Activated CD8-positive, alpha-beta memory T cell treated with anti-CD3 and anti-CD28 coated beads, Interleukin-2, amount 50 U/mL, for 1 hour (primary cell): Measurements from ENCODE around the gene TIGD2.

ENCODE experiments used
- DNase-seq: peaks from one replicate; pipeline ENCODE4 v3.0.0-alpha.2; 2020; ENCODE audit errors: extremely low read depth

The TIGD2 gene

DNA sequence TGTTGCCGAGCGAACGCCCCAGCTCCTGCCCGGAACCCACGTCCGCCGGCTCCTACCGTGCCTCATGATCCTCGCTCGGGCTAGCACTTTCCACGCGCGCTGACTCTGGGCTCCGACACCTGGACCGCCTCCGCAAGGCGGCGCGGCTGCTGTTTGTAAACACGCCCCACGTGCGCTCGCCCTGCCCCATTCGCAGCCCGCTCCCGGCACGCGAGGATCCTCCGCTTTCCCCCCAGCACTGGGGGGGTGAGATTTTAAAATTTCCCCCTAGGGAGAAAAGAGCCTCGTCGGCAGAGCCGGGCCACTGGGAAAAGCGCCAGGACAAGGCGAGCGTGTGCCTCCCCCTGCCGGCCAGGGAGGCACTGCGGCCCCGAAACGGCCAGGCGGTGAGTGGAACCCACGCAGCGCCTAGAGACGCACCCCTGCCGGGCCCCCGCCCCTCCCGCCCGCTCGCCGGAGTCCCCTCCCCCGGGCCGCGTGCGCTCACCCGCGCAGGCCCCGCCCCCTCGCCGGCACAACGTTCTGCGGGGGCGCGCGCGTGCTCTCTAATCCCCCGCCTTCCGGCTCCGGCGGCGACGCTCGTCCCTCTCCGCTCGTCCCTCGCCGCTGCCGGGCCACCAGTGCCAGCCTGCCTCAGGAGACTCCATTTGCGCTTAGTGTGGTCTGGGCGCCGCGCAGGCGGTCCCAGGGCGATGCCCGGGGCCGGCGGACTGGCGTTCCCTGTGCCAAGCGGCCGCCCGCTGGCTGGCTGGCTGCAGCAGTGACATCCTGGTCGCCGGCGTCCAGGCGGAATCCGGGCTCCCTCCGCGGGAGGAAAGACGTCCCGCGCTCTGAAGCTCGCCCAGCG is at the start of gene TIGD2:
TIGD2 (plus strand) TSS at position 548 of the 847 bp plus-strand sequence. CDS start 1,442 bp downstream, outside the sequence.
- DNase-seq, result peak; percentile 59

DNA sequence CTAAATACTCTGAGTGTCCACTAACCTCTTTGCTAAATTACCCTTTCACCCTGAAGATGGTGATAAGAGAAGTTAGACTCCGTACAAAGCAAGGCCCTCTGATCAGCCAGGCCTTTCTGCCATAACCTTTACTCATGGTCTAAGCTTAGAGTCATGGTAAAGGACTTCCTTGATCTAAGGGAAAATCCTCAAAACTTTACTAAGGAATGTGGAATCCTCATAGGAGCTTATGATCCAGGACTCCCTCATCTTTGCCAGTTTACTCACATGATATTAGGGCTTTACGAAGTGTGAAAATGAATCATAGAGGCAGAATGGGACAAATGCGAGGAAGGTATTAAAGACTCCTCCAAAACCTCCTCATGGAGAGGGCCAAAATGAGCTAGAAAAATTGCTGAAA is 46.5 kb upstream of the TIGD2 start:
- no peak for DNase-seq

DNA sequence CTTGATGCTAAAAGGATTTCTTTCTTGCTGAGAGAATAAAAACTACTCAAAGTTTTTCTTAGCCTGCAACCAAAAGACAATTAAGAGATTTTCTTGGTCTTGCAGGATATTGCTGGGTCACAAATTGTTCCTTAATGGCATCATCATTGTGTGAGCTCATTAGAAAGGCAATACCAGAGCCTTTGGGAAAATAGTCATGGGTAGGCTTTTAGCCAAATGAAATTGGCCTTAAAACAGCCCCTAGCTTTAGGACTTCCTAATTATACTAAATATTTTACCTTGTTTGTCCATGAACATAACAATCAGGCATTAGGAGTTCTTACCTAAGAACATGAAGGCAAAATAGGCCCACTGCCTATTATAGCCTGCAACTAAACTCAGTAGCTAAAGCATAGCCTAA is 43.9 kb upstream of the TIGD2 start:
- no peak for DNase-seq

DNA sequence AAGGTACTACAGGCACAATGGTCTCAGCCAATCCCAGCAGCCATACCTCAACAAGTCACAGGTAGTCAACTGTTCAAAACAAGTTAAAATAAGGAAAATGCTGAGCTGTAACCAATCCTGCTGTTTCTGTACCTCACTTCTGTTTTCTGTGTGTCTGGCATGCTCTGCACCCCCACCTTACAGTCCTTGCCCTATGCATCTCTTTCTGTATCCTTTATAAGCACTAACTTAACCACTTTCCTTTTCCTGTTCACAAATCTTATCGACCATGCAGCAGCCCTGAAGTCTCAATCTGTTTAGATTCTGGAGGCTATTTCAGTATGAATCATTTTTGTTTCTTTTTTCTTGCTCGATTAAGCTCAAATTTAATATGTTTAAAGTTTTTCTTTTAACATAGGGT is 41.9 kb upstream of the TIGD2 start:
- no peak for DNase-seq

DNA sequence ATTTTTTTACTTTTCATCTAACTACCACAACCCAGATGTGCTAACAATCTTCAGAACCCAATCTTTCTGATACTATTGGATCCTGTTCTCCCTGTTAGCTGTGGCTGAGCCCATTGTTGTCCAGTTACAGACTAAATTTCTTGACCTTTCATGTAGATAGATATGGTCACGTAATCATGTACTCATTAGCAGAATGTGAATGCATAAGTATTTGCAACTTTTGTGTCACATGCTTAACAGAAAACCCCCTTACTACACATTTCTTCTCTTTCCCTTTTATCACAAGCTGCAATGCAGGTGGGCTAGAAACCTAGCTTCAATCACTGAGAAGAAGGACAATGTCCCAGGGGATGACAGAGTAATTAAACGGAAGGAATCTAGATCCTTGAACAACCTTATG is 41.3 kb upstream of the TIGD2 start:
- DNase-seq, result no peak

DNA sequence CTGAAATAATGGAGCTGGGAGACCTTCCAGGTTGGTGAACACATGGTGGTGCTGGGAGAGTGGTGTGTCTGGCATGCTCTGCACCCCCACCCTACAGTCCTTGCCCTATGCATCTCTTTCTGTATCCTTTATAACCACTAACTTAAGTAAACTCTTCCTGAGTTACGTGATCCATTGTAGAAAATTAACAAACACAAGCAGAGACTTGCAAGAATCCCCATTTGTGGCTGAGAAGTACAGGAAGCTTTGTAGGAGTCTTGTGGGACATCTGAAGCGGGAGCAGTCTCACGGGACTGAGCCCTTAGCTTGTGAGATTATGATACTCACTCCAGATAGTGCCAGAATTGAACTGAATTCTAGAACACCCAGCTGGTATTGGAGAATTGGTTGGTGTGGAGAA is 40.0 kb upstream of the TIGD2 start:
- no peak for DNase-seq

DNA sequence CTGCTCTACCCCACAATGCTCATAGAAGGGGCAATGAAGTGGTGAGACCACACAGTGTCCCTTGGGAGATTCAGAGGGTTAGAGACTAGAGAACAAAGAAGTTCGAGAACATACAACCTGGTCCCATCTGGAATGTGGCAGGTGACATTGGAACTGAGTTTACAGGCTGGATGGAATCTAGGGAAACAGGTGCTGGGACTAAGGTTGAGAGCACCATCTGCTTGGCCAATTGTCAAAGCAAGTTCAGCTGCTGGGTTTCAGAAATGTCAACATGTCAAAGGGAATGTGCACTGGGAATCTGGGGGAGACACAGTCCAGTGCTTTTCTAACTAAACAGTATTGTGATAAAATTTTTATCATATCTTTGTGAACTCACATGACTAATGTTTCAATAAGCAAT is 38.4 kb upstream of the TIGD2 start:
- no peak for DNase-seq

DNA sequence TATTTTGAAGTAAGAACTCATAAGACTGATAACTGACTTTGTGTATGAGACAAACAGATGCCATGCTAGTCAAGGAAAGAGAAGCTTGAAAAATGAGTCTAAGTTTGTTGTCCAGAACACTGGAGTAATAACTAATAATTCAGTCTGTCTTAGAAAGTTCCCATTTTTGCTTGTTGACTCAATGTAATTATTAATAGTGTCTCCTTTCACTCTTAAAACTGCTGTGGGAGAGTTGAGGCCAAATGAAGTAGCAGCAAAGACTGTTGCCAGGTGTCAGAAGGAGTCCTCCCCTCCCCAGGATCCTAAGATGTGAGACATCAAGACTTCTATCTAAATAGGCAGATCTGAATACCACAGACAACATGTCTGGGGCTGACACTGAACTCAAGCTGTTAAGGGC is 33.6 kb upstream of the TIGD2 start:
- no peak for DNase-seq

DNA sequence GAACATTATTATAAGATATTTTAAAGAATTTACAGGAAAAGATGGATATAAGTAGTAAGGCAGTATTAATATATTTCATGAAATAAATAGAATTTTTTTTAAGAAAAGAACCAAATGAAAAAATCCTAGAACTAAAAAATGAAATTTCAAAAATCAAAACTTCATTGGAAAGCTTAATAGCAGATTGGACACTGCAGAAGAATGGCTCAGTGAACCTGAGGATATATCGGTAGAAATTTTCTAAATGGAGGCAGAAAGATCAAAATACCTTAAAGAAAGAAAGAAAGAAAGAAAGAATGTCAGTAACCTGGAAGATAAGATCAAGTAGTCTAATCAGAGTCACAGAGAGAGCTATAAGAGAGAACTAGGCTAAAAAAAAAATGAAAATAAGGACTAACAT is 33.0 kb upstream of the TIGD2 start:
- DNase-seq, result no peak

DNA sequence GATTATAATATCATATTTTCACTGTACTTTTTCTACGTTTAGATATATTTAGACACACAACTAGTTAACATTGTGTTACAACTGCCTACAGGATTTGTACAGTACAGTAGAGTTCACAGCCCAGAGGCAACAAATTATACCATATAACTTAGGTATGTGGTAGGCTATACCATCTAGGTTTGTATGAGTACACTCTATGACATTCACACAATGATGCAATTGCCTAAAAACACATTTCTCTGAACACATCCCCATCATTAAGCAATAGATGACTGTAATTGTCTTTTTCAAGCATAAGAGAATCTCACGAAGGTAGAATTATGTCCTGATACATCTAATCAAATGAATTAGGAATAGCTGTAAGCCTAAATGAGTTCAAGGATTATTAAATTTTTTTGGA is 12.3 kb upstream of the TIGD2 start:
- DNase-seq, result no peak

DNA sequence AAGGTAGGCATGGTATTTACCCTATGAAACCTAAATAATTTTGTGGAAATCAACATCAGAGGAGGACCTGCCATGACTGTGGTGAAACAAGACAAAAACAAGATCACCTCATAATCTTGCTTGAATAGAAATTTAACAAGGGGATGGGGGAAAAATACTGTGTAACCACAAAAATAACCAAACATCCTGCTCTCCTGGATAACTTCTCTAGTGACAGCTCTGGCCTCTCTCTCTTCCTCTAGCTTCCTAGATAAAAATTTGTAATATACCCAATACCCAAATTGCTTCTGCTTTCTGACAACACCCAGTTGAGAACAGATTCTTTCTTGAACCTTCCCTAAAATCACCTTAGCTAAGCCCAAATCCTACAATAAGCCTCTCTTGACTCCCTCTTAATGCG is 11.9 kb upstream of the TIGD2 start:
- no peak for DNase-seq

DNA sequence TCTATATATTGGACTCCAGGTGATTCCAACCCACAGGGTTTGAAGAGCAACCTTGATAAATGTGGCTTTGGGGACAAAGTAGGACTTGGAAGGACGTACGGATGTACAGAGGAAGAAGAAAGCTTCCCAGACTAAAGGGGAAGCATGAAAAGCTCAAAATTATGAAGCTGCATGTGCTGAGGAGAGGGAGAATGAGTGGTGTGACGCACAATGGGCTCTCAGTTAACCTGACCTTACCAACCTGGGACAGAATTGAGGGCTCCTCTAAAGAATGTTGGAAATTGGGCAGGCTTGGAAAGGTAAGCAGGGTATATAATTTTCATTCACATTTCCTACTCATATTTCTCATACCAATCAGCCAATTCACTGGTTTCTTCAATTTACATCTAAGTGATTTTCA is 10.5 kb upstream of the TIGD2 start:
- no peak for DNase-seq

DNA sequence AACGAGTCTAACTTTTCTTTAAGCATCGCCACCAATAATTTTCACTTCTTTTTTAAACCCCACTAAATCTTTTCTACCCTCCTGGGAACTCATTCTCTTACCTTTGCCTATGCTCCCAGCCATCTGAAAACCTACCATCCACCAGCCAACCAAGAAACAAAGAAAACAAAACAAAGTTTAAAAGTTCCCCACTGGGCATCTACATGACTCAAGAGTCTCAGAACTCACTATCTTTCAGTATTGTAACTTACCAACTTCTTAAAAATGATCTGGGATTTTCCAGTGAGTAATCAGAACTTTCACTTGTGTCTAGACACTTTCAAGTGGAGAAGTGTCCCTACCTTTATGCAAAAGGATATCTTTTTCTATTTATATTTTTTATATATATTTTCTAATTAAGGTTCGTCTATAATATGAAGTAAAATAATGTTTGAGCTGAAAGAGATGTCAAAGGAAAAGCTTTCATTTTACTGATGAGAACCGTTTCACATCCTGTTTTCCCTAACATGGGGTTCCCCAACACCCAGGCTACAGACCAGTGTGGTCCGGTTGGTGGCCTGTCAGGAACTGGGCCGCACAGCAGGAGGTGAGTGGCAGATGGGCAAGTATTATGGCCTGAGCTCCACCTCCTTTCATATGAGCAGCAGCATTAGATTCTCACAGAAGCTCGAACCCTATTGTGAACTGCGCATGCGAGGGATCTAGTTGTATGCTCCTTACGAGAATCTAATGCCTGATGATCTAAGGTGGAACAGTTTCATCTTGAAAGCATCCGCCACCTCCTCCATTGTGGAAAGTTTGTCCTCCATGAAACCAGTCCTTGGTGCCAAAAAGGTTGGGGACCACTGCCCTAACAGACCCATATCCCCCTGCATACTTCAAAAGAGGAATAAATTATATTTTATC is 9.8 kb upstream of the TIGD2 start:
- DNase-seq, result no peak

DNA sequence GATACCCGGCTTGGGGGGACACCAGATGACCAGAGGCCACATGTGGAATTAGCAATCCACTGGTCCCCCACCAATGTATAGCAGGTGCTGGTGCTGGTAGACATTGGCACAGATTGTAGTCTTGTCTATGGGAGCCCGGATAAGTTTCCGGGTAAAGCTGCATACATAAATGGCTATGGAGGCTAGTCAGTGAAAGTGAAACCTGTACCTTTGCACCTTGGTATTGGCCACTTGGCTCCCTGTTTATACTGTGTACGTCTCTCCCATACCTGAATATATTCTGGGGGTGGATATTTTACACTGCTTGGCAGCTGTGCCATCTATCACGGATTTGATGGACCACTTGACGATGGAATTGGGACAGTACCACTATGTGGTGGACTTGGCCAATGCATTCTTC is 5.6 kb upstream of the TIGD2 start:
- no peak for DNase-seq

DNA sequence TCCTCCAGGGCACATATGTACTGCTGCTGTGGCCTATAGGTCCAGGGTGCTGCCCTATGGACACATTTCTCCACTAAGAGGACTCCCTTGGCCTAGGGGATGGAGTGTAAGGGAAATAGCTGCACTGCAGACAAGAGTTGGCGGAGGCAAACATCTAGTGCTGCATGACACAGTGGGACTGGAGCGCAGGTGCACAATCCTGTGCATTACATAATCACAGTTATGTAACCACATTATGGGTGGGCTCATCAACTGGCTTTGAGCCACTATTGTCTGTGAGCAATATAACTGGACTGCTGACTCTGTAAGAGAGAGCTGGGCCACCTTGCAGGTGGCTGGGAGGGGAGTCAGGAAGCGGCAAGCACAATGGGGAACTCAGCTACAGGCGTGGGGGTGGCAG is 3.2 kb upstream of the TIGD2 start:
- DNase-seq, result no peak

DNA sequence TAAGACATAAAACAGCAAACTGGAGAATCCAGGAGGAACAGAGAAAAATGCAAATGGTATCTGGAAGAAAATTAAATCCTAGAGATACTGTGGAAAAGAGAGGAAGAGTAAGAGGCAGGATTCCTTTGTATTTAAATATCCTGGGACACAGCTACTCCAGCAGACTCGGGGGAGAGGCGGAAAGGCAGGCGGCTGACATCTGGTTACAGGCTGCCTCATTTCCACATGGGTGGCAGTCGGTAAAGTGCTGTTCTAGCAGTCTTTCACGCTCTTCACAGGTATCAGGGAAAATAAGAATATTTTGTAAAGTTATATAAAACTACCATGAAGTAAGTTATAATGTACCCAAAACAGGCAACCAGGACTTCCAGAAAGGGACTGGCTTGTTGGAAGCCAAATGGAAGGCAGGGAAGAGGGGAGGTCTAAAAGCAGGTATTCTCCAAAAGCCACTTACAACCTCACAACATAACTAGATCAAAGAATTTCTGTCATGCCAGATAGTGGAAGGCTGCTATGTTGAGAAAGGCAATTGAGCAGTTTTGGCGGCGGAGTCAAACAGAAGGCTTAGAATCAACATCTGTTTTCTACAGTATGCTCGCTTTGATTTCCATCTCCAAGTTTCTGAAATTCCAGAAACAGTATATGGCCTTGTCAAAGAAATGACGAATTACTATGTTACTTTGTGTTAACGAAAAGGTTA is 1.3 kb upstream of the TIGD2 start:
- DNase-seq, result no peak

DNA sequence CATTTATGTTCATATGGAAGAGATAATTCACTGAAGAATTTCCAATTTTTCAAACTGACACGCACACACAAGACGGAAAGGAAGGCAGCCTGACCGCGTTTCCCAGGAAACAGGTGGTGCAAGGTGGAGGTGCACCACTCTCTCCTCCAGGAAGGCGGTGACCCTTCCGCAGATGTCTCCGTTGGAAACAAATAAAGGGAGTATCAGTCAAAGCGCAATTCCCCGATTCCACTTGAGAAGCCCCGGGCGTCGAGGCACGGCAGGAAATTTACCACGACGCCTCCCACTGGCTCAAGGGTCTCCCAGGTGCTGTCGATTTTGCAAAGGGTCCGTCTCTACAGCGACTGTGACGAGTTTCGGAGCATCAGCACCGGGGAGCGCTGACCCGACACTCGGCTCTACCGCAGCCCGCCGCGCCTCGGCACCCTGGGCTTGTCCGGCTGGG is 770 bp upstream of the TIGD2 start:
- no peak for DNase-seq

DNA sequence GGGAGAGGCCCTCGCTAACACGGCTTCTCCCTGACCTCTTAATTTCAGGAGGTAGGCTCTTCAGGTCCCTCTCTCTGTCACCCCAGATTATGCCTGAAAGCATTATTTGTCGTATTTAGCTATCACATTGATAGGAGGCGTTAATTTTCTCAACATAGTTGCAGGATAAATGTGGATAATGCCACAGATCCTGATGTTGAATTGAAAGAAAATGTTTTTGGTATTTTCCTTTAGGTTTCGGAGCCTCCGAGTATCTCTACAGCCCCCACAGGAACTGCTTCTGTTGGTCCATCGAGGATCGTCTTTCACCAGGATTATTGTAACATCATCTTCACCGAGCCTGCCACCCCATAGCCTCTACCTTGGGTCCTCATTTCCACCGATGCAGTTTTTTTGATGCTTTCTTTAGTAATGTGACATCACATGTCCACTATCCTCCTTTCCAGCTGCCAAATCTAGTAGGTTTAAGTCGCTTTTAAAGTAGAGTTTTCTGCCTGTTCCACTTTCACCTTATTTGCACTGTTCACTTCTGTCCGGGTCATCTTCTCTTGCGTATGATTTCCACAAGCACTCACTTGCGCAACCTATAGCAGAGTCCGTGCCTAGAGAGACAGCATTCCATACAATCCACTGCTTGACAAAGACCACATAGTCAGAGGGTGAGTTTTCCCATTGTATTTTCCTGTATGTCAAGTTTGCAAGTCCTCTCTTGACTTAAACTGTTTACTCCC is 665 bp downstream of the TIGD2 start:
- DNase-seq, result no peak

DNA sequence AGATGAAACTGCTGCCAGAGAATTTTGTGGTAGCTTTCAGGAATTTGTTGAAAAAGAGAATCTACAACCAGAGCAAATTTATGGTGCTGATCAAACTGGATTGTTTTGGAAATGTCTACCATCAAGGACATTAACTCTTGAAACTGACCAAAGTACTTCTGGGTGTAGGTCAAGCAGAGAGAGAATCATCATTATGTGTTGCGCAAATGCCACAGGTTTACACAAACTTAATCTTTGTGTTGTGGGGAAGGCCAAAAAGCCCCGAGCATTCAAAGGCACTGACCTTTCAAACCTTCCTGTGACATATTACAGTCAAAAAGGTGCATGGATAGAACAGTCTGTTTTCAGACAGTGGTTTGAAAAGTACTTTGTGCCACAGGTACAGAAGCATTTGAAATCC is 2.1 kb downstream of the TIGD2 start:
- DNase-seq, result no peak

DNA sequence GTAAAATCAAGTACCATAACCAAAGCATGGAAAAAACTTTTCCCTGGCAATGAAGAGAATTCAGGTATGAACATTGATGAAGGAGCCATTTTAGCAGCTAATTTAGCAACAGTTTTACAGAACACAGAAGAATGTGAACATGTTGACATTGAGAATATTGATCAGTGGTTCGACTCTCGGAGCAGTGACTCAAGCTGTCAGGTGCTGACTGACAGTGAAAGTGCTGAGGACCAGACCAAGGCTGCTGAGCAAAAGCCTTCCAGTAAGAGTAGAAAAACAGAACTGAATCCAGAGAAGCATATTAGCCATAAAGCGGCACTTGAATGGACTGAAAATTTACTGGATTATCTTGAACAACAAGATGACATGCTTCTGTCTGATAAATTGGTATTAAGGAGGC is 2.8 kb downstream of the TIGD2 start:
- DNase-seq, result no peak

DNA sequence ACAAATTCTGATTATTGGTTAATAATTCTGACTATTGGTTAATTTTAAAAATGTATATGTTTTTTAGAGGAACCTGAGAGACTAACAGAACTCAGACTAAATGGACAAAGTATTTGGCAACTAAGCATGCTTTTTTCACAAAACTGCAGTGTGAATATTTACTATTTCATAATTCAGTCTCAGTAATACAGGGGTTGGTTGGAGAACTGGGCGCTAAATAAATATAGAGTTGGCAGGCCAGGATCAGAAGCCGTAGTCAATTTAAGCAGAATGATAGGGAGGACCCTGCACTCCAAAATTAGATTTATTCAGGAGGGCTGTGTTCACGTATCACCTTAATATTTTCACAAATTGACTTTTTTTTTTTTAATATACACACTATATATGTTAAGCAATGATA is 5.8 kb downstream of the TIGD2 start:
- no peak for DNase-seq

DNA sequence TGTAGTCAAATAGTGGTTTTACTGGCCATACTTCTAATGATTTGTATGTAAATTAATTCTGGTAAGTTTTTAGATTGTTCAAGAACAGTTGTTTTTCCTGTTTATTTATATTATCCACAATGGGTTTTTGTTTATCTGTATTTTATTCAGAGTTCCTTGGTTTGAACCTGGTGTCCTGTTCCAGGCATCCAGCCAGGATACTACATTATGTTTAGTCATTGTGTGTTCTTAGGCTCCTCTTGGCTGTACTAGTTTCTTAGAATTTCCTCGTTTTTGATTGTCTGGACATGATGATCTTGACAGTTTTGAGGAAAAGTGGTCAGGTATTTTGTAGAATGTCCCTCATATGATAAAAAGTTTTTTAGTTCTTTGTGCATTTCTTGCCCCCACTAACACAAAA is 7.8 kb downstream of the TIGD2 start:
- no peak for DNase-seq
